GM12892 (cell line): Measurements from ENCODE around the gene PRSS56.

Source experiments
- POLR2A ChIP-seq: IDR thresholded peaks from 2 replicates; pipeline ENCODE4 v1.6.1; 2011; ENCODE audit warnings: low read depth, low read length, control low read depth
- POLR2AphosphoS5 ChIP-seq: IDR thresholded peaks from 2 replicates; pipeline ENCODE4 v1.6.1; 2011; ENCODE audit warnings: low read depth, low read length, control low read depth
- TAF1 ChIP-seq: IDR thresholded peaks from 2 replicates; pipeline ENCODE4 v1.6.1; 2011; ENCODE audit warnings: low read depth, mild to moderate bottlenecking, control low read depth, low read length, borderline replicate concordance

- no peak; the same call in 1 of the 2 replicates for TF ChIP-seq POLR2AphosphoS5
- no peak for TF ChIP-seq POLR2A
- no peak for TF ChIP-seq TAF1
Observed at GRCh38 chr2:232571026-232571474, 50.9 kb downstream of the PRSS56 start.
